Measurements from ENCODE around the gene XPNPEP1.

DNA sequence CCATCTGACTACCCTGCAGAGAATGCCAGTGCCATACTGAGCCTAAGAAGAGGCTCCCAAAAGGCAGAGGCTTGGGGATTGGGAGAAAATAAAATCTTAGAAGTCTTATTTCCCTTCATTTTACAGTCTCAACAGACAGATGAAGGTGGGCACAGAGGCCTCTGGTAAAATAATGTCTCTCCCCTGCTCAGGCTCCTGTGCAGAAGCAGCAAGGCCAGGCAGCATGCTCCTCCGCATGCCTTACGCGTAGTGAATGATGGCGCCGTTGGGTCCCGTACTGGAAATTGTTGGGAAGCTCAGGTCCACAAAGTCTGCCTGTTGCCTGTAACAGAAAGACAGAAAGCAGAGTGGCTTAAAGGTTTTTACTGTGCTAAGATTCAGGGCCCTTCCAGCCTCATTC lies 45.8 kb downstream of the XPNPEP1 start:
- TF ChIP-seq ZNF274 (IDR thresholded peaks at IDR 0.05; ENCODE audit: low read depth, low read length): no peak
- TF ChIP-seq YY1 (IDR thresholded peaks at IDR 0.05; ENCODE audit: insufficient read depth, insufficient read length): no peak
- no peak for TF ChIP-seq SUZ12 (IDR thresholded peaks at IDR 0.05; ENCODE audit: extremely low read depth, insufficient read depth, insufficient read length)
